Heart left ventricle (tissue), 13 donors: ENCODE results near the gene AFF1.

Experiments used
- POLR2A ChIP-seq, 2 donors: fragments of 450-650 bp; IDR thresholded peaks; one replicate each; pipeline ENCODE4 v1.6.1; 2017; ENCODE audit warnings: antibody characterized with exemption in 2 of 2, mild to moderate bottlenecking in 2 of 2, moderate library complexity in 2 of 2
- TF ChIP-seq, protein P1 (sequence below), 12 donors: fragments of 200-600 bp; sonication (generic) in 4 of 12; IDR thresholded peaks; one replicate each; pipeline versions ENCODE4 v1.5.0 to v1.8.0; 2018 to 2022; ENCODE audit warnings: antibody characterized with exemption in 12 of 12, mild to moderate bottlenecking in 5 of 12
- donor health status: ischemic (EF 13 %, LVEDD 7.1; RV severe dilation, severe dysfunction).
- donor health status: DM: no; HTN: yes; CAD: no.
- donor health status: DM: no; HTN: no; CAD: no.
- donor health status: ischemic (EF 25% LVEDD 6.9; RV normal size, moderate dysfunction).
- donor health status: ischemic (EF 25% LVEDD 5.7; RV mildly dilated, moderate dysfunction).
- donor health status: ischemic (EF 35%, LVEDD 5.7; RV mildly dilated, moderate dysfunction).
- donor health status: nonischemic (EF 11% LVEDD 7.7; RV severe dilation, severe dysfunction).
- donor health status: DM: yes; HTN: yes; CAD: no.
- donor health status: PGD.
- donor health status: ischemic (EF 29% LVEDD 5.4; RV normal size, mild dysfunction).
- donor health status: nonischemic (EF 23%, LVEDD 6.1; RV moderate dilation, normal function).

DNA sequence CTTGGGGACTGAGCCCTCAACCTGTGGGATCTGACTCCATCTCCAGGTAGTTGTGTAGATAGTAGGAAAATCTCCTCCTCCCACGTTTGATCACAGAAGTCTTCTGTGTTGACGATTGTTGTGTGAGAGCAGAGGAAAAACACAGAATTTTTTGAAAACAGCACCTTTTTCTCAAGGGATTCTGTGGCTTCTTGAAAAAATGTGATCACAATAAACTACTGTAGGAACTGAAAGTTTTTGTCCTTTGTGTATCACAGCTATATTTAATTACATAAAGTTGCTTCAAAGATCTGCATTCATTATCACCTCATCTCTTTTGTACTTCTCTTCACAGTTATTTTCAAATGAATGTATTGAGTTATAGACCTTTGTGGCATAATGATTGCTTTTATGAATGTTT is 85.1 kb downstream of the AFF1 start:
- TF ChIP-seq, protein P1, sequence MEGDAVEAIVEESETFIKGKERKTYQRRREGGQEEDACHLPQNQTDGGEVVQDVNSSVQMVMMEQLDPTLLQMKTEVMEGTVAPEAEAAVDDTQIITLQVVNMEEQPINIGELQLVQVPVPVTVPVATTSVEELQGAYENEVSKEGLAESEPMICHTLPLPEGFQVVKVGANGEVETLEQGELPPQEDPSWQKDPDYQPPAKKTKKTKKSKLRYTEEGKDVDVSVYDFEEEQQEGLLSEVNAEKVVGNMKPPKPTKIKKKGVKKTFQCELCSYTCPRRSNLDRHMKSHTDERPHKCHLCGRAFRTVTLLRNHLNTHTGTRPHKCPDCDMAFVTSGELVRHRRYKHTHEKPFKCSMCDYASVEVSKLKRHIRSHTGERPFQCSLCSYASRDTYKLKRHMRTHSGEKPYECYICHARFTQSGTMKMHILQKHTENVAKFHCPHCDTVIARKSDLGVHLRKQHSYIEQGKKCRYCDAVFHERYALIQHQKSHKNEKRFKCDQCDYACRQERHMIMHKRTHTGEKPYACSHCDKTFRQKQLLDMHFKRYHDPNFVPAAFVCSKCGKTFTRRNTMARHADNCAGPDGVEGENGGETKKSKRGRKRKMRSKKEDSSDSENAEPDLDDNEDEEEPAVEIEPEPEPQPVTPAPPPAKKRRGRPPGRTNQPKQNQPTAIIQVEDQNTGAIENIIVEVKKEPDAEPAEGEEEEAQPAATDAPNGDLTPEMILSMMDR (IDR thresholded peaks at IDR 0.05): no peak
- TF ChIP-seq POLR2A (IDR thresholded peaks at IDR 0.05): no peak
